ENCODE data around the gene AP4S1.

- no peak for TF ChIP-seq CTCF (conservative IDR thresholded peaks at IDR 0.05; ENCODE audit: low read length)
- TF ChIP-seq EZH2phosphoT487 (IDR thresholded peaks at IDR 0.05; ENCODE audit: borderline replicate concordance) = no peak
These were observed 24.7 kb upstream of the AP4S1 start for GRCh38 chr14:31000629-31001338.

Data from Loucy (cell line).